Coronary artery (tissue), 2 donors: ENCODE results near the gene FSTL1.

Experiments used
- DNase-seq: peaks from one replicate; pipeline ENCODE4 v3.0.0-alpha.2; 2017; ENCODE audit warnings: low spot score
- H3K27ac ChIP-seq, 2 donors: fragments of 200-600 bp; sonication (generic); one replicate each; pipeline ENCODE4 v1.5.1; 2016 to 2019
- H3K4me3 ChIP-seq: fragments of 200-600 bp; sonication (generic); 2 replicates; pipeline ENCODE4 v1.5.1; 2016; ENCODE audit warnings: mild to moderate bottlenecking, moderate library complexity
- TF ChIP-seq, protein P1 (sequence below): fragments of 200-600 bp; sonication (generic); IDR thresholded peaks from one replicate; pipeline ENCODE4 v1.5.1; 2019; ENCODE audit warnings: antibody characterized with exemption

FSTL1 gene

DNA sequence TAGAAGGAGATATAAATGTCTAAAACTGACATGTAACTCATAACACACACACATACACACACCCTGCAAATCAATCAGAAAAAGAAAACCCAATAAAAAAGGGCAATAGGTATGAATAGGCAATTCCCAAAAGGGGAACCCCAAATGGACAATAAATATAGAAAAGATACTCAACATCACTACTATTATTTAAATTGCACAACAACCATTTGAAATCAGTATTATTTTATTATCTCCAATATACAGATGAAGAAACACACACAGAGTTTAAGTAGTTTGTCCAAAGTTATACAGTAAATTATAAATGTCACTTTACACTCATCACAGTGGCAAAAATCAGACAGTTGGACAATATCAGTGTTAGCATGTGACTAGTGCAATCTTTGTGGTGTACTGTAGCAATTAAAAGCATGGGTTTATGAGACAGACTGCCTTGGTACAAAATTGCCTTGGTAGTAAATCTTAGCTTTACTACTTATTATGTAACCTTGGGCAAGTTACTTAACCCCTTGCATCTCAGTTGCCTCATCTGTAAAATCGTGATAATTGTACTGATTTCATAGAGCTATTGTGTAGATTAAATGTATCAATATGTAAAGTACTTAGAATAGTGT lies 3.4 kb upstream of the FSTL1 start:
- DNase-seq, result no peak
- Histone ChIP-seq H3K27ac (no peak overlapping the region), H3K4me3 (no peak overlapping the region)
- TF ChIP-seq, protein P1, sequence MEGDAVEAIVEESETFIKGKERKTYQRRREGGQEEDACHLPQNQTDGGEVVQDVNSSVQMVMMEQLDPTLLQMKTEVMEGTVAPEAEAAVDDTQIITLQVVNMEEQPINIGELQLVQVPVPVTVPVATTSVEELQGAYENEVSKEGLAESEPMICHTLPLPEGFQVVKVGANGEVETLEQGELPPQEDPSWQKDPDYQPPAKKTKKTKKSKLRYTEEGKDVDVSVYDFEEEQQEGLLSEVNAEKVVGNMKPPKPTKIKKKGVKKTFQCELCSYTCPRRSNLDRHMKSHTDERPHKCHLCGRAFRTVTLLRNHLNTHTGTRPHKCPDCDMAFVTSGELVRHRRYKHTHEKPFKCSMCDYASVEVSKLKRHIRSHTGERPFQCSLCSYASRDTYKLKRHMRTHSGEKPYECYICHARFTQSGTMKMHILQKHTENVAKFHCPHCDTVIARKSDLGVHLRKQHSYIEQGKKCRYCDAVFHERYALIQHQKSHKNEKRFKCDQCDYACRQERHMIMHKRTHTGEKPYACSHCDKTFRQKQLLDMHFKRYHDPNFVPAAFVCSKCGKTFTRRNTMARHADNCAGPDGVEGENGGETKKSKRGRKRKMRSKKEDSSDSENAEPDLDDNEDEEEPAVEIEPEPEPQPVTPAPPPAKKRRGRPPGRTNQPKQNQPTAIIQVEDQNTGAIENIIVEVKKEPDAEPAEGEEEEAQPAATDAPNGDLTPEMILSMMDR, result no peak

DNA sequence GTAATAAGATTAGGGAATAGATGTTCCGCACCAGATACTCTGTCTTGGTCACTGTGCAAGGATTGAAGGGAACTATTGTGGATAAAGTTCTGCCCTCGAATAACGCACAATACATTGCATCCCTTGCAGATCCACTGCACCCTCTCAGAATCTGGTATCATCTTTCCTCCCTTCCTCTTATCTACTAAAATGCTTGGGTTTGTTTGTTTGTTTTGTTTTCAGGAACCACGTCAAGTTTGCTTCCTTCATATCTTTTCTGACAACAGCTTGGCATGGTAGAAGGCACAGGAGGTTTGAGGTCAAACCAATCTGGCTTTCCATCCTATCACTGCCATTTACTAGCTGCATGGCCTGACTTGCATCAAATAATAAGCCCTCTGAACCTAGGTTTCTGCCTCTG lies 2.0 kb upstream of the FSTL1 start:
- Histone ChIP-seq H3K27ac (peak overlapping the region in 1 of 2 donors; percentile 99), H3K4me3 (no peak overlapping the region)
- DNase-seq, result peak; percentile 5
- TF ChIP-seq, protein P1, result no peak

DNA sequence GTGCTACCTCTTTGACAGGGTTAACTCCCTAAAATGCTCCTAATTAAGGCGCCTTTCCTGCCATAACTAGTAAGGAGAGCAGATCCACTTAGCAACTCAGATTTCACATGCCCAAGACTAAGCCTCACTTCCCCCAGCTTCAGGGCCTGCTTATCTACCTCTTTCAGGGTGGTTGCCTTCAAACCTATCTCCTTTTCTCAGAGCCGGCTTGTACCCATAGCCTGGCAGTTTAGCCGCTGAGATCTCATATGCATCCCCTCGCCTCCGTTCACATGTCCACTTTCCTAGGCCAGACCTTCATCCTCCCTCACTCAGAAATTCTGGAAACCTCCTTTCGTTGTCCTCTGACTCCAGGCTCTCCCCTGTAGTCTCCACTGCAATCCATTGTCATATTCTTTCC lies 1.0 kb upstream of the FSTL1 start:
- TF ChIP-seq, protein P1, result no peak
- peak overlapping the region; percentile 95 for H3K4me3 ChIP-seq
- H3K27ac ChIP-seq, result peak overlapping the region; percentile 96 to 99
- DNase-seq, result peak; percentile 62

DNA sequence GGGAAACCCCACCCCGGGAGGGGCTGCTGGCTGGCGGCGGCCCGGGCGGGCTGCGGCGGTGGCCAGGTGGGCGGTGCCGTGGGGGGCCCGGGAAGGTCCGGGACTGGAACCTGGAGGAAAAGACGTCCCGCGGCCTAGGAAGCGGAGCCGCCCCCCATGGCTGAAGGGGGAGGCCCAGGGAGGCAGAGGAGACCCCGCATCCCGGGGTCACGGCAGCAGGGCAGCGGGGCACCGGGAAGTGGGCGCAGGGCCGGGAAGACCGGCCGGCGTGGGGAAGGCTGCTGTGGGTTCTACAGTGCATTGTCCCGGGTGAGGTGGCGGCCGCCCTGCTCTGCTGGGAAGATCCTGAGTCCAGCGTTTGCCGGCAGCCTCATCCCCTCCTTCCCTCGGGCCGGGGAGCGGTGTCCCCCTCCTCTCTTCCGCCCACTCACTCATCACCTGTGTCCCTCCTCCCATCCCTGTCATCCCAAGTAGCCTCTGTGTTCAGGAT lies 525 bp upstream of the FSTL1 start:
- TF ChIP-seq, protein P1, result no peak
- H3K4me3 ChIP-seq, result peak overlapping the region; percentile 95
- no peak for DNase-seq
- H3K27ac ChIP-seq, result peak overlapping the region; percentile 96 to 99

DNA sequence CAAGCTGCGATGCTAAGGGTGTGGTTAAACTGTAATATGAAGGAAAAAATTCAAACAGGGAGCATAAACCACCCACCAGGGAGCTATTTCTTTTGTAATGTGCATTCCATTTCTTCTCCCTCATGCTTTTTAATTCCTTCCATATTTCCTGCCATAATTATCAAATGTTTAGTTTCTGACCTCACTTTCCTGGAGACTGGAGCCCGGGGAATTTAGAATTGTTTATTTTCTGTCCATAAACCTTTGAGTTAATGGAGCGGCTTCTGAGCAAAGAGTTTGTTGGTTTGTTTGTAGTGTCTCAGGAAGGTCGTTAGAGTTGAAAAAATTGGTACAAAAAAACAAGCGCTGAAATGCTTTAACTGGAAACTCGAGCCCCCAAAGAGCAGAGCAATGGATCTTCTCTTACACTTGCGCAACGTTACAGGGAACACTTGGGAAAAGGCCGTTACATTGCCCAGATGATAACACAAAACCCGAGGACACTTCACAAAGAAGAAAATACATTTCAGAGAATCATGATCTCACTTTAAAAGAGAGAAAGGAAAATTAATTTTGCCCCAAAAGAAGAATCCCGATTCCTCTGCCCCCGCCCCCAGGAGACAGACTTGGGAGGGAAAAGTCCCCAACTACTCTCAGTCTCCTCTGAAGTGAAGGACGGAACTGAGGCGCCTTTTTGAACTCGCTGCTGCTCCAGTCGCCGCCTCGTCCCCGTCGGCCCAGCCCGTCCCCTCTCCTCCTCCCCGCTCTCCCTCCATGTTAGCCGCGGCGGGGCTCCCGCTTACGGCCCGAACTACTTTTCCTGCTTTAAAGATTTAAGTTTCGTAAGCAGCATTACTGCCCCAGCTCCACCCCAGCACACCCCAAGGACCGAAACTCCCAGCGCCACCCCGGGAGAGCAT lies 842 bp downstream of the FSTL1 start:
- TF ChIP-seq, protein P1, result no peak
- DNase-seq, result no peak
- peak overlapping the region; percentile 96 to 99 for H3K27ac ChIP-seq
- H3K4me3 ChIP-seq, result peak overlapping the region; percentile 95

DNA sequence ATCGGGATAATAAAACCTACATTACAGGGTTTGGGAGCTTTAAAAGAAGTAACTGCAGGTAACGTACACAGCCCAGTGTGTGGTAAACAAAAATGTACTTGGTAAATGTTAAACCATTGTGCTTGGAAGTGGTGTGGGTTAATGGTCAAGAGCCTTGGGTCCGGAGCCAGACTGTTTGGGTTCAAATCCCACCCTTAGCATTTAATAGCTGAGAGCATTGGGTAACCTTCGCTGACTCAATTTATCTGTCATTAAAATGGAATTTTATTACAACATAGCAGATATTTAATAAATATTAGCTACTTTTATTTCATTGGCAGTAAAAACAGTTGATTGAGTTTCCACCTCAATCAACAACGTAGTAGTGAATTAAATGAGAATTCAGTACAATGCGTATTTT lies 1.5 kb downstream of the FSTL1 start:
- peak; percentile 68 for DNase-seq
- TF ChIP-seq, protein P1, result no peak
- peak overlapping the region; percentile 96 to 99 for H3K27ac ChIP-seq
- H3K4me3 ChIP-seq, result peak overlapping the region; percentile 95
